Endothelial cell of coronary artery (primary cell): ENCODE results near the gene MAGEB5. TPM values are rescaled to one million over a fixed set of nuclear protein-coding genes. Genes with fewer than 3 reads are reported as not detected.

Source experiments
- total RNA-seq: library from RNA; depleted of rRNA; stranded (reverse); fragments of >200 nt; gene quantifications from 2 replicates; pipeline ENCODE4 v1.2.3, GENCODE V29; 2014

Gene MAGEB5, protein sequence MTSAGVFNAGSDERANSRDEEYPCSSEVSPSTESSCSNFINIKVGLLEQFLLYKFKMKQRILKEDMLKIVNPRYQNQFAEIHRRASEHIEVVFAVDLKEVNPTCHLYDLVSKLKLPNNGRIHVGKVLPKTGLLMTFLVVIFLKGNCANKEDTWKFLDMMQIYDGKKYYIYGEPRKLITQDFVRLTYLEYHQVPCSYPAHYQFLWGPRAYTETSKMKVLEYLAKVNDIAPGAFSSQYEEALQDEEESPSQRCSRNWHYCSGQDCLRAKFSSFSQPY
- not detected in 2 replicates for total RNA-seq

DNA sequence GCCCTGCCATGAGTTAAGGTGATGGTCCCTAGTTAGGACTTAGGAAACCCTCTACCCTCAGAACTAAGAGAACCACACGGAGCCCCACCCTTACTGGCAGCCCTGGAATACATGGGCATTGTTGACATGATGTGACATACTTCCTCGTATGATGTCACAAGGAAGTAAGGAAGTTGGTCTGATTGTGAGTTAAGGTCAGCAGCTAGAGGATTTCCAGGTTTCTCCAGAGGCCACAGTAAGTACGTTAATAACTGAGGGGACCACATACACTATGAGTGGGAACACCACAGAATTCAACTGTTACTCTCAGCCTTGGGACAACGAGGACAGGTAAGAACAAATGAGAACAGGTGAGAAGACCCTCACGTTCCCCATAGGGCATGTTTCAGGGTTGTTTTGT is at the start of gene MAGEB5:
MAGEB5 (plus strand) TSS at position 301 of the 400 bp plus-strand sequence. CDS start 1,133 bp downstream, outside the sequence.

GRCh38 chrX:26192204-26192603 is 23.8 kb upstream of the MAGEB5 start, which contains the start of gene MAGEB6:
Gene MAGEB6 (plus strand): TSS chrX:26192440. CDS start chrX:26193847, 1,407 bp downstream.

Other genes with a start within 250 kb of the MAGEB5 start
- not detected in 2 replicates for gene MAGEB18, start 77.8 kb upstream of the MAGEB5 start, total RNA-seq
- gene MAGEB6B, start 55.6 kb upstream of the MAGEB5 start, total RNA-seq: not detected in 2 replicates
- gene MAGEB6, start 23.7 kb upstream of the MAGEB5 start, total RNA-seq: not detected in 2 replicates